22Rv1 (cell line): ENCODE data around the gene EFEMP1.
A peak's percentile ranks its signal among the peaks of the same experiment; 100 is the strongest.
"Not testable (repeated sequence)": the region's sequence is repeated elsewhere in the genome, so short reads cannot be mapped to it uniquely, and the experiment has no call there.

ENCODE experiments used
- H3K27ac ChIP-seq: fragments of 450-650 bp; 2 replicates; pipeline ENCODE4 v1.5.1; 2017
- ZFX ChIP-seq: fragments of 450-650 bp; IDR thresholded peaks from 2 replicates; pipeline ENCODE4 v1.6.1; 2017; ENCODE audit warnings: antibody characterized with exemption, borderline replicate concordance
- TF ChIP-seq, protein P1 (sequence below): fragments of 450-650 bp; IDR thresholded peaks from 2 replicates; pipeline ENCODE4 v1.5.1; 2017; ENCODE audit warnings: mild to moderate bottlenecking

The EFEMP1 gene

GRCh38 chr2:55842046-55842445 lies 81.5 kb downstream of the EFEMP1 start:
- TF ChIP-seq, protein P1, sequence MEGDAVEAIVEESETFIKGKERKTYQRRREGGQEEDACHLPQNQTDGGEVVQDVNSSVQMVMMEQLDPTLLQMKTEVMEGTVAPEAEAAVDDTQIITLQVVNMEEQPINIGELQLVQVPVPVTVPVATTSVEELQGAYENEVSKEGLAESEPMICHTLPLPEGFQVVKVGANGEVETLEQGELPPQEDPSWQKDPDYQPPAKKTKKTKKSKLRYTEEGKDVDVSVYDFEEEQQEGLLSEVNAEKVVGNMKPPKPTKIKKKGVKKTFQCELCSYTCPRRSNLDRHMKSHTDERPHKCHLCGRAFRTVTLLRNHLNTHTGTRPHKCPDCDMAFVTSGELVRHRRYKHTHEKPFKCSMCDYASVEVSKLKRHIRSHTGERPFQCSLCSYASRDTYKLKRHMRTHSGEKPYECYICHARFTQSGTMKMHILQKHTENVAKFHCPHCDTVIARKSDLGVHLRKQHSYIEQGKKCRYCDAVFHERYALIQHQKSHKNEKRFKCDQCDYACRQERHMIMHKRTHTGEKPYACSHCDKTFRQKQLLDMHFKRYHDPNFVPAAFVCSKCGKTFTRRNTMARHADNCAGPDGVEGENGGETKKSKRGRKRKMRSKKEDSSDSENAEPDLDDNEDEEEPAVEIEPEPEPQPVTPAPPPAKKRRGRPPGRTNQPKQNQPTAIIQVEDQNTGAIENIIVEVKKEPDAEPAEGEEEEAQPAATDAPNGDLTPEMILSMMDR: no peak
- TF ChIP-seq ZFX: no peak
- H3K27ac ChIP-seq: no peak overlapping the region

GRCh38 chr2:55840460-55840859 lies 83.1 kb downstream of the EFEMP1 start:
- TF ChIP-seq, protein P1: no peak
- no peak for TF ChIP-seq ZFX
- H3K27ac ChIP-seq: no peak overlapping the region

GRCh38 chr2:55839182-55839819 lies 84.3 kb downstream of the EFEMP1 start:
- TF ChIP-seq, protein P1: no peak
- no peak for TF ChIP-seq ZFX
- H3K27ac ChIP-seq: peak overlapping the region; percentile 49

DNA sequence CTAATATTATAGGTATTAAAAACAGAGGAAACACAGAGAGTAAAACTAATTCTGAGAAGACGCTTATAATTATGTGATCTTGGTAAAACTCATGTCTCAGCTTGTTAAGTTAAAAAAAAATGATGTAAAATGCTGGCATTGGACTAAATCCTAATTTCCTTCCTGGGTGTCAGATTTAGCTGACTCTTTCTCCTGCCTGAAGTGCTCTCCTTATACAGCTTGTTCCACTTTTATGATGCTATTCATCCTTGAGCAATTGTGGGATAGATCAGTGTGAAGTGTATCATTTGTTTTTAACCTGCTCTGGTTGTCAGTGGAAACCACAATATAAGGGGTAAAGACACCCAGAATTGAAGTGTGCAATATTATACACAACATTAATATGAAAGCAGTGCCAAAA lies 84.9 kb downstream of the EFEMP1 start:
- no peak for TF ChIP-seq ZFX
- TF ChIP-seq, protein P1: no peak
- H3K27ac ChIP-seq: peak overlapping the region; percentile 49

DNA sequence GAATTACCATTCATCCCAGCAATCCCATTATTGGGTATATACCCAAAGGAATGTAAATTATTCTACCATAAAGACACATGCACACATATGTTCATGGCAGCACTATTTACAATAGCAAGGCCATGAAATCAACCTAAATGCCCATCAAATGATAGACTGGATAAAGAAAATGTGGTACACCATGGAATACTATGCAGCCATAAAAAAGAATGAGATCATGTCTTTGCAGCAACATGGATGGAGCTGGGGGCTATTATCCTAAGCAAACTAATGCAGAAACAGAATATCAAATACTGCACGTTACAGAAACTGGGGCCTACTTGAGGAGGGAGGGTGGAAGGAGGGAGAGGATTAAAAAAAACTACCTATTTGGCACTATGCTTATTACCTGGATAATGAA lies 85.5 kb downstream of the EFEMP1 start:
- H3K27ac ChIP-seq: not testable (repeated sequence)

- no peak for TF ChIP-seq ZFX
- TF ChIP-seq, protein P1: no peak
- no peak overlapping the region for H3K27ac ChIP-seq
These were observed 86.5 kb downstream of the EFEMP1 start for GRCh38 chr2:55837073-55837472.

DNA sequence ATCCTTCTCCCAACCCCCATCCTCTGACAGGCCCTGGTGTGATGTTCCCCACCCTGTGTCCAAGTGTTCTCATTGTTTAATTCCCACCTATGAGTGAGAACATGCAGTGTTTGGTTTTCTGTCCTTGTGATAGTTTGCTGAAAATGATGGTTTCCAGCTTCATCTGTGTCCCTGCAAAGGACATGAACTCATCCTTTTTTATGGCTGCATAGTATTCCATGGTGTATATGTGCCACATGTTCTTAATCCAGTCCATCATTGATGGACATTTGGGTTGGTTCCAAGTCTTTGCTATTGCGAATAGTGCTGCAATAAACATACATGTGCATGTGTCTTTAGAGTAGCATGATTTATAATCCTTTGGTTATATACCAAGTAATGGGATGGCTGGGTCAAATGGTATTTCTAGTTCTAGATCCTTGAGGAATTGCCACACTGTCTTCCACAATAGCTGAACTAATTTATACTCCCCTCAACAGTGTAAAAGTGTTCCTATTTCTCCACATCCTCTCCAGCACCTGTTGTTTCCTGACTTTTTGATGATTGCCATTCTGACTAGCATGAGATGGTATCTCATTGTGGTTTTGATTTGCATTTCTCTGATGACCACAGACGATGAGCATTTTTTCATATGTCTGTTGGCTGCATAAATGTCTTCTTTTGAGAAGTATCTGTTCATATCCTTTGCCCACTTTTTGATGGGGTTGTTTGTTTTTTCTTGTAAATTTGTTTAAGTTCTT lies 91.7 kb downstream of the EFEMP1 start:
- H3K27ac ChIP-seq: not testable (repeated sequence)

- TF ChIP-seq, protein P1: no peak
- TF ChIP-seq ZFX: no peak
- no peak overlapping the region for H3K27ac ChIP-seq
These were observed 95.7 kb downstream of the EFEMP1 start for GRCh38 chr2:55827855-55828254.

GRCh38 chr2:55827428-55827827 lies 96.2 kb downstream of the EFEMP1 start:
- H3K27ac ChIP-seq: not testable (repeated sequence)
